Measurements from ENCODE around the gene IGHMBP2. TPM values are rescaled to one million over a fixed set of nuclear protein-coding genes. Genes with fewer than 3 reads are reported as not detected.
"Not testable (repeated sequence)": the region's sequence is repeated elsewhere in the genome, so short reads cannot be mapped to it uniquely, and the experiment has no call there.

The IGHMBP2 gene
- polyA plus RNA-seq, 1 donor, result 19.9 TPM

DNA sequence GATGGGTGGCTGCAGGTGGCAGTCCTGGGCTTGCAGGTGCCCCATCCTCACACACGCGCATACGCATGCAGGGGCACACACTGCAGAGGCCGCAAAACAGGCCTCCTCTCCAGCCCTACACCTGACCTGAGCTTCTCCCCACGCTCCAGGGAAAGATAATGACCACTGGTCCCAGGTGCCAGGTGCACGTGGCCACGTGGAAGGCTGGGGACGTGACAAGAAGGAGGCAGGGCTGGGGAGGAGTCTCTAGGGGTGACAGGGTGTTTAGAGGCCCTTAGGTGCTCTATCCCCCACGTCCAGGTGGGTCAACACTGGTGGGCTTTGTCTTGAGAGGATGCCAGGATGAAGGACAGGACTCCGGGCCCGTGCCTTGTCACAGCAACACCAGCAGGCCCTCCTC is 38.5 kb upstream of the IGHMBP2 start:
- DNase-seq, result no peak
- Histone ChIP-seq H3K27ac (ENCODE audit: low read length) (no peak overlapping the region), H3K36me3 (ENCODE audit: control insufficient read depth, insufficient read depth, low read length) (no peaks in the 10 kb centered on the region), H3K4me3 (ENCODE audit: low read length) (no peak overlapping the region), H3K9me3 (ENCODE audit: control insufficient read depth, low read depth, low read length) (peaks cover 12% of the 10 kb centered on the region), H3K4me1 (ENCODE audit: control insufficient read depth, insufficient read depth, low read length) (no peaks in the 10 kb centered on the region), H3K27me3 (ENCODE audit: control insufficient read depth, insufficient read depth, low read length) (no peaks in the 10 kb centered on the region)
- WGBS (ENCODE audit: insufficient coverage, low lambda C conversion rate), result no CpG with 5 or more reads among the region's 11 CpGs

DNA sequence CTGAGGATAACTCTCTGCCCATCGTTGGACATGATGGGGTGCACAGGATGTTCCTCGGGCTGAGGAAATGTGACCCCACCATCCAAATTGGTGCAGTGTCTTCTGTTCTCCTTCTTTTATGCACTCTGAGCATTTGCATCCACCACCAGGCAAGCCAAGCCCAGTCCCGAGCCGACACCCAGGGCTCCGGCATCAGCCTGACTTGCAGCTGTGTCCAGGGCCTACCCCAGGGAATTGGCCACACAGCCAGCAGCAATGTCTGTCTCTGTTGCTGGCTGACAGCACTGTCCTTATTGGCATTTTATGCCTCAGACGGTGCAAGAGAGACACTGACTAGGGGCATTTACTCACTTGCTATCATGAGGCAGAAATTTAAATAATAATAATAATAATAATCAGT is 36.6 kb upstream of the IGHMBP2 start:
- no peak for DNase-seq
- Histone ChIP-seq H3K27me3 (ENCODE audit: control insufficient read depth, insufficient read depth, low read length) (no peaks in the 10 kb centered on the region), H3K4me3 (ENCODE audit: low read length) (no peak overlapping the region), H3K27ac (ENCODE audit: low read length) (no peak overlapping the region), H3K4me1 (ENCODE audit: control insufficient read depth, insufficient read depth, low read length) (no peaks in the 10 kb centered on the region), H3K36me3 (ENCODE audit: control insufficient read depth, insufficient read depth, low read length) (no peaks in the 10 kb centered on the region), H3K9me3 (ENCODE audit: control insufficient read depth, low read depth, low read length) (peaks cover 5% of the 10 kb centered on the region)
- no CpG with 5 or more reads among the region's 6 CpGs for WGBS (ENCODE audit: insufficient coverage, low lambda C conversion rate)

DNA sequence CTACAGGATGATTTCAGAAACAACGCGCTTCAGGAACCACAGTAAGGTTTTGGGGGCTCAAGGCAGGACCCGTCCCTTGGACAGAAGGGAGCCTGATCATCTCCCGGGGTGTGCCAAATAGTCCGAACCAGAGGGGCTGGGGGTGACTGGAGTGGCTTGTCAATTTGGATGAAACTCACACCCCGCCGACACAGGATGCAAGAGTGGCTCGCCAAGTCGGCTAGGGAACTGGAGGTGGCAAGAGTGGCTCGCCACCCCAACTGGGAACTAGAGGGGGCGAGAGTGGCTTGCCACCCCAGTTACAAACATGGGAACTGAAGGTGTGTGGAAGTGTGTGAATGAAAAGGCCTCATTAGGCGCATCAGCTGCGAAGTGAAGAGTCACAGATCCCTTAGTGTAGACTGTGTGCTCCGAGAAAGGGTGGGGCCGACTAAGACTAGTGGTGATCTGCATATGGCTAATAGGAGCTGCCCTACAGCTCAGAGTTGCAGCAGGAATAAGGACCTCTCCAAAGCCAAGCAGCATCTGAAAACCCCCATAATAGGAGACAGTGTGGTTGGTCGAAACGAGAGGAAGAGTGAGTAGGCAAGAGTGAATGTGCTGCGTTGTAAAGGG is 35.4 kb upstream of the IGHMBP2 start:
- Histone ChIP-seq H3K4me3 (ENCODE audit: low read length) (no peak overlapping the region), H3K27me3 (ENCODE audit: control insufficient read depth, insufficient read depth, low read length) (no peaks in the 10 kb centered on the region), H3K4me1 (ENCODE audit: control insufficient read depth, insufficient read depth, low read length) (no peaks in the 10 kb centered on the region), H3K36me3 (ENCODE audit: control insufficient read depth, insufficient read depth, low read length) (no peaks in the 10 kb centered on the region), H3K27ac (ENCODE audit: low read length) (no peak overlapping the region), H3K9me3 (ENCODE audit: control insufficient read depth, low read depth, low read length) (peaks cover 5% of the 10 kb centered on the region)
- DNase-seq, result no peak
- 100% methylated on average over 1 of the region's 18 CpGs for WGBS (ENCODE audit: insufficient coverage, low lambda C conversion rate)

DNA sequence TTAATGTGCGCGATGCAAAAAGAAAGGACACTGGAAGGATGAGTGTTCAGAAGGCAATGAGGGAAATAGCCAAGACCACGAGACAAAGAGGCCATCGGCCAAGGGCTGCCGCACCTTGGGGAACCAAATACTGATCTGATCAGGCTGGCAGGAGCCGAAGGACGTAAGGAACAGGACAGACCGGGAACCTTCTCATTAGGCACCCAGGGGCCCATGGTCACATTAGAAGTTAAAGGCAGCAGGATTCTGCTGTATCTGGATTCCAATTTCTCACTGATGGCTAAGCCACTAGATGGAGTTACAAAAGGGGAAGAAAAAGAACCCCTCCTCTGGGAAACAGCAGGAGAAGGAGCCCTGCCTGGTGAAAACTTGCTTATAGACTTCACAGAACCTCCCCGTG is 33.2 kb upstream of the IGHMBP2 start:
- H3K36me3 ChIP-seq (ENCODE audit: control insufficient read depth, insufficient read depth, low read length), result no peaks in the 10 kb centered on the region
- H3K27me3 ChIP-seq (ENCODE audit: control insufficient read depth, insufficient read depth, low read length), result no peaks in the 10 kb centered on the region
- H3K4me1 ChIP-seq (ENCODE audit: control insufficient read depth, insufficient read depth, low read length), result no peaks in the 10 kb centered on the region
- H3K4me3 ChIP-seq (ENCODE audit: low read length), result peak overlapping the region; percentile 40
- peak in 1 of 2 donors; percentile 46 for DNase-seq
- no peak overlapping the region for H3K27ac ChIP-seq (ENCODE audit: low read length)
- no peaks in the 10 kb centered on the region for H3K9me3 ChIP-seq (ENCODE audit: control insufficient read depth, low read depth, low read length)
- WGBS (ENCODE audit: insufficient coverage, low lambda C conversion rate), result 40% methylated on average over 1 of the region's 9 CpGs

DNA sequence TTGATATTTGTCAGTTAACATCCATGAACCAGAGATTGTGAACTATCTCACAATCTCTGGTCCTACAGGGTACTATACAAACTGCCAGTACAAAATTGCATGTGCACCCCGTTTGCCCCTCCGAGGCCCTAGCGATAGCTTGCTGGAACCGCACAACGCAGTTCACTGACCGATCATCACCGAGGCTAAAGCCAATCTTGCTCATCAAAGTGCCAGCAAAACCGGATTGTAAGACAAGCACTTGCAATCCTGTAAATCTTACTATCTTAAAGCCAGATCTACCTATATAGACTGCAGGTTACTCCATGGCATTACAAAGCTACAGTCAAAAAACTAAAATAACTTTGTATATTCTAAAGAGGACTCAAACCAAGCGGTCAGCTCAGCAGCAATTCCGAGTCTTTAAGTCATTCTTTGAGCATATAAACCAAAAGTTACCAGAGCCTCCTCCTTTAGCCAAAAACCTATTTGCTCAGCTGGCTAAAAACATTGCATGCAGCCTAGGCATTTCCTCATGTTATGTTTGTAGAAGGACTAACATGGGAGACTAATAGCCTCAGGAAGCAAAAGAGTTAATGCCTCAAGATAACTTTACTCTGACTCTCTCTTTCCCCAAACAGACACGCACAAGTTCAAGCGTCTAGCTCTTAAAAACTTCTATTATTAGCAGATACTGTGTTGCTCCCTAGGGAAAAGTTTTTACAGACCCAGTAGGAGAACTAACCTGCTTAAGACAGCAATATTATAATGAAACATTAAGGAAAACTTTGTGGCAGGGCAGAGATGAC is 31.3 kb upstream of the IGHMBP2 start:
- Histone ChIP-seq H3K36me3 (ENCODE audit: control insufficient read depth, insufficient read depth, low read length) (no peaks in the 10 kb centered on the region), H3K27me3 (ENCODE audit: control insufficient read depth, insufficient read depth, low read length) (no peaks in the 10 kb centered on the region), H3K4me1 (ENCODE audit: control insufficient read depth, insufficient read depth, low read length) (peaks cover 9% of the 10 kb centered on the region), H3K9me3 (ENCODE audit: control insufficient read depth, low read depth, low read length) (no peaks in the 10 kb centered on the region), H3K4me3 (ENCODE audit: low read length) (no peak overlapping the region), H3K27ac (ENCODE audit: low read length) (no peak overlapping the region)
- 60% methylated on average over 1 of the region's 12 CpGs for WGBS (ENCODE audit: insufficient coverage, low lambda C conversion rate)
- DNase-seq, result no peak

DNA sequence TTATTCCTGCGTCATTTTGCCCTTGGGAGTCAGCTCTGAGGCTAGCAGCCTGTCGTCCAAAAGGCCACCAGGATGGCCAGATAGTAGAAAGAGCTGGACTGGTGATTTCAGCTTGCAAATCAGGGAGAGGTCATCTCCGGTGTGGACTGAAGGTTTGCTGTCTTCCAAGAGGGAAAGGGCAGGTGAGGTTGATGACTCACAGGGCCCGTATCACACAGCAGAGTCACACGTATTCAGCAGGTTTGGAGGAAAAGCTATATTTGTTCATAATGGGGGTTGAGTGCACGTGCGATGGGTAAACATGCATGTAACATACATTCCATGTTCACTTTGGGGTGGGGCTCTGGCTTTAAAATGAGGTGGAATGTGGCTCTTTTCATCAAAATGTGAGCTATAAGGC is 25.7 kb upstream of the IGHMBP2 start:
- Histone ChIP-seq H3K4me1 (ENCODE audit: control insufficient read depth, insufficient read depth, low read length) (peaks cover 14% of the 10 kb centered on the region), H3K27me3 (ENCODE audit: control insufficient read depth, insufficient read depth, low read length) (no peaks in the 10 kb centered on the region), H3K4me3 (ENCODE audit: low read length) (no peak overlapping the region), H3K9me3 (ENCODE audit: control insufficient read depth, low read depth, low read length) (no peaks in the 10 kb centered on the region), H3K27ac (ENCODE audit: low read length) (peak overlapping the region; percentile 76), H3K36me3 (ENCODE audit: control insufficient read depth, insufficient read depth, low read length) (no peaks in the 10 kb centered on the region)
- DNase-seq, result peak; percentile 83
- 50% methylated on average over 2 of the region's 7 CpGs for WGBS (ENCODE audit: insufficient coverage, low lambda C conversion rate)

DNA sequence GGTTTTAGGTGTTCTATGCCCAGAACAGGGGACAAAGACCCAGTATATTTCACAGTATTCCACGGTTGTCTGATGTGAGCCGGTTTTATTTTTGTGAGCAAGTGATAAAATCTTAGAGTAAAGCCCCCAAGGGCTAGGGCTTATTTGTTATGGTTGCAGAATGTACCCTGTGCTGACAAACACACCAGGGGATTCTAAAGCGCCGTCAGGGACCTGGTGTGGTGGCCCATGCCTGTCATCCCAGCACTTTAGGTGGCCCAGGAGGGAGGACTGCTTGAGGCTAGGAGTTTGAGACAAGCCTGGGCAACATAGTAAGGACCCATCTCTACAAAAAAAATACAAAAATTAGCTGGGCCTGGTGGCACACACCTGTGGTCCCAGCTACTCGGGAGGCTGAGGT is 22.8 kb upstream of the IGHMBP2 start:
- Histone ChIP-seq H3K9me3 (ENCODE audit: control insufficient read depth, low read depth, low read length) (no peaks in the 10 kb centered on the region), H3K27ac (ENCODE audit: low read length) (no peak overlapping the region), H3K27me3 (ENCODE audit: control insufficient read depth, insufficient read depth, low read length) (no peaks in the 10 kb centered on the region), H3K4me3 (ENCODE audit: low read length) (no peak overlapping the region), H3K36me3 (ENCODE audit: control insufficient read depth, insufficient read depth, low read length) (no peaks in the 10 kb centered on the region), H3K4me1 (ENCODE audit: control insufficient read depth, insufficient read depth, low read length) (peaks cover 14% of the 10 kb centered on the region)
- WGBS (ENCODE audit: insufficient coverage, low lambda C conversion rate), result no CpG with 5 or more reads among the region's 5 CpGs
- no peak for DNase-seq

DNA sequence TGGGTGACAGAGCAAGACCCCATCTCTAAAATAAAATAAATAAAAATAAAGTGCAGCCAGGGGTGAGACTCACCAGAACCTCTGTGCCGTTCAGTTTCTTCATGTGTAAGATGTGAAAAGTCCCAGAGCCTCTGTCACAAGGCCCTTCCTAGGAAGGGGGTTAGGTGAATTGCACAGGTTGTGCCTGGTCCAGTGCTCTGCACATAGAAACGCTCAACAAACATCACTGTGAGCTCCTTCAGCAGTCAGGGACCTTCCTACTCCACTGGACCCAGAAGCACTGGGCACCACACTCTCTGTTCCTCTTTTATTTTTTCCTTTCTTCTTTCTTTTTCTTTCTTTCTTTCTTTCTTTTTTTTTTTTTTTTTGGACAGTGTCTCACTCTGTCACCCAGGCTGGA is 22.4 kb upstream of the IGHMBP2 start:
- no peak for DNase-seq
- Histone ChIP-seq H3K4me1 (ENCODE audit: control insufficient read depth, insufficient read depth, low read length) (peaks cover 14% of the 10 kb centered on the region), H3K9me3 (ENCODE audit: control insufficient read depth, low read depth, low read length) (no peaks in the 10 kb centered on the region), H3K36me3 (ENCODE audit: control insufficient read depth, insufficient read depth, low read length) (no peaks in the 10 kb centered on the region), H3K27ac (ENCODE audit: low read length) (no peak overlapping the region), H3K27me3 (ENCODE audit: control insufficient read depth, insufficient read depth, low read length) (no peaks in the 10 kb centered on the region), H3K4me3 (ENCODE audit: low read length) (no peak overlapping the region)
- no CpG with 5 or more reads among the region's 2 CpGs for WGBS (ENCODE audit: insufficient coverage, low lambda C conversion rate)

DNA sequence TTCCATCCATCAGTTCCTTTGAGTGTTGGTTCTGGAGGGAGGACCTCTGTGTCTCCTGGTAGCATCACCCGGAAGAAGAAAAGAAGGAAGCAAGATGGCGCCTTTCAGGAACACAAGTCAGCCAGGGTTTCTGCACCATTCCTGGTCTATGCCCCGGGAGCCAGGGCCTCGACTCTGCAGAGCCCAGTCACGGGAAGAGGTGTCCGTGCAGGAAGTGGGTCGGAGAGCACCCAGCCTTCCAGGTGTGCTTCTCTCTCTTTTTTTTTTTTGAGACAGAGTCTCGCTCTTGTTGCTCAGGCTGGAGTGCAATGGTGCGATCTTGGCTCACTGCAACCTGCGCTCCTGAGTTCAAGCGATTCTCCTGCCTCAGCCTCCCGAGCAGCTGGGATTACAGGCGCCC is 21.3 kb upstream of the IGHMBP2 start:
- no peaks in the 10 kb centered on the region for H3K36me3 ChIP-seq (ENCODE audit: control insufficient read depth, insufficient read depth, low read length)
- DNase-seq, result no peak
- H3K9me3 ChIP-seq (ENCODE audit: control insufficient read depth, low read depth, low read length), result no peaks in the 10 kb centered on the region
- no peaks in the 10 kb centered on the region for H3K27me3 ChIP-seq (ENCODE audit: control insufficient read depth, insufficient read depth, low read length)
- H3K4me3 ChIP-seq (ENCODE audit: low read length), result no peak overlapping the region
- H3K4me1 ChIP-seq (ENCODE audit: control insufficient read depth, insufficient read depth, low read length), result peaks cover 5% of the 10 kb centered on the region
- no peak overlapping the region for H3K27ac ChIP-seq (ENCODE audit: low read length)
- WGBS (ENCODE audit: insufficient coverage, low lambda C conversion rate), result no CpG with 5 or more reads among the region's 13 CpGs

DNA sequence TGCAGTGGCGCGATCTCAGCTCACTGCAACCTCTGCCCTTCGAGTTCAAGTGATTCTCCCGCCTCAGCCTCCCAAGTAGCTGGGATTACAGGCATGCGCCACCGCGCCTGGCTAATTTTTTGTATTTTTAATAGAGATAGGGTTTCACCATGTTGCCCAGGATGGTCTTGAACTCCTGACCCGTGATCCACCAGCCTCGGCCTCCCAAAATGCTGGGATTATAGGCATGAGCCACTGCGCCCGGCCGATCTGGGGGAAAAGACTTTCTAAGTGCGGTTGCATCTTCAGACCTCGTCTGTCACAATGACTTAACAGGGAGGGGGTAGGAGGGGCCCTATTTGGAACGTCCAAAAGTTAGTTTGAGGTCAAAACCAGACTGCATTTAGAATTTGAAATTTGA is 18.9 kb upstream of the IGHMBP2 start:
- H3K4me1 ChIP-seq (ENCODE audit: control insufficient read depth, insufficient read depth, low read length); H3K27me3 ChIP-seq (ENCODE audit: control insufficient read depth, insufficient read depth, low read length); H3K36me3 ChIP-seq (ENCODE audit: control insufficient read depth, insufficient read depth, low read length); H3K4me3 ChIP-seq (ENCODE audit: low read length); H3K27ac ChIP-seq (ENCODE audit: low read length); DNase-seq; H3K9me3 ChIP-seq (ENCODE audit: control insufficient read depth, low read depth, low read length): not testable (repeated sequence)
- WGBS (ENCODE audit: insufficient coverage, low lambda C conversion rate), result 60% methylated on average over 1 of the region's 15 CpGs
